IMR-90 (cell line): ENCODE measurements around the gene SRGAP3. TPM values are rescaled to one million over a fixed set of nuclear protein-coding genes. Genes with fewer than 3 reads are reported as not detected.

Source experiments
- ATAC-seq: fragments of 200-7000 bp; cut with Tn5 transposase; 2 replicates; pipeline ENCODE4 v1.9.1; 2020; ENCODE audit warnings: low read depth, mild to moderate bottlenecking, moderate library complexity
- BruUV-seq: library from RNA; stranded (reverse); fragments of 400-500 nt; replicated peaks from 2 replicates; lab custom pipeline; 2021; lab: Mats Ljungman, UMichigan
- CTCF ChIA-PET: fragments of 300-600 bp; formaldehyde crosslinking; extraction: SDS; loops from one replicate; lab custom pipeline; 2021; ENCODE audit warnings: antibody characterized with exemption; lab: Yijun Ruan, JAX
- POLR2A ChIA-PET: fragments of 300-600 bp; sonication (Branson Sonifier 250); formaldehyde crosslinking; loops from one replicate; lab custom pipeline; 2022; ENCODE audit warnings: antibody characterized with exemption; ENCODE audit not compliant: unreplicated experiment; lab: Charles Lee
- DNase-seq: peaks from one replicate; pipeline ENCODE4 v3.0.0; 2013
- H2AFZ ChIP-seq: replicated peaks from 2 replicates; pipeline ENCODE3; 2013; ENCODE audit warnings: low read length, mild to moderate bottlenecking; ENCODE audit not compliant: poor library complexity
- H2AK5ac ChIP-seq: 2 replicates; pipeline ENCODE4 v1.6.1; 2013; ENCODE audit warnings: low read depth, low read length, inconsistent platforms
- H2AK9ac ChIP-seq: replicated peaks from 2 replicates; pipeline ENCODE3; 2013; ENCODE audit warnings: mild to moderate bottlenecking, low read depth, low read length, moderate library complexity; ENCODE audit not compliant: poor library complexity
- H2BK120ac ChIP-seq: 2 replicates; pipeline ENCODE4 v1.6.1; 2013; ENCODE audit warnings: low read depth, low read length, inconsistent platforms
- H2BK15ac ChIP-seq: 3 replicates; pipeline ENCODE4 v1.6.1; 2013; ENCODE audit warnings: low read depth, low read length, inconsistent platforms
- H2BK20ac ChIP-seq: 2 replicates; pipeline ENCODE4 v1.6.1; 2013; ENCODE audit warnings: low read depth, mild to moderate bottlenecking, inconsistent platforms, low read length, moderate library complexity
- H2BK5ac ChIP-seq: 2 replicates; pipeline ENCODE4 v1.6.1; 2013; ENCODE audit warnings: mild to moderate bottlenecking, low read depth, low read length, inconsistent platforms; ENCODE audit not compliant: poor library complexity, severe bottlenecking
- H3K14ac ChIP-seq: replicated peaks from 2 replicates; pipeline ENCODE4 v1.6.1; 2013; ENCODE audit warnings: low read depth, low read length, inconsistent platforms
- H3K18ac ChIP-seq: 2 replicates; pipeline ENCODE4 v1.6.1; 2013; ENCODE audit warnings: low read depth, low read length, control low read depth
- H3K23ac ChIP-seq: 2 replicates; pipeline ENCODE4 v1.6.1; 2013; ENCODE audit warnings: low read depth, low read length, inconsistent platforms
- H3K27ac ChIP-seq: 2 replicates; pipeline ENCODE4 v1.5.1; 2013; ENCODE audit warnings: mild to moderate bottlenecking, control low read depth, low read length; ENCODE audit not compliant: insufficient read depth
- H3K27me3 ChIP-seq: 2 replicates; pipeline ENCODE4 v1.6.1; 2013; ENCODE audit warnings: low read length; ENCODE audit not compliant: control insufficient read depth, insufficient read depth
- H3K36me3 ChIP-seq: 2 replicates; pipeline ENCODE4 v1.6.1; 2013; ENCODE audit warnings: low read length, mixed read lengths; ENCODE audit not compliant: control insufficient read depth, insufficient read depth
- H3K4ac ChIP-seq: 2 replicates; pipeline ENCODE4 v1.6.1; 2013; ENCODE audit warnings: low read depth, low read length, inconsistent platforms
- H3K4me1 ChIP-seq: 2 replicates; pipeline ENCODE4 v1.6.1; 2013; ENCODE audit warnings: low read length, mixed read lengths; ENCODE audit not compliant: control insufficient read depth, insufficient read depth
- H3K4me2 ChIP-seq: 2 replicates; pipeline ENCODE4 v1.6.1; 2013; ENCODE audit warnings: low read depth, mild to moderate bottlenecking, control low read depth, low read length, moderate library complexity
- H3K4me3 ChIP-seq: 2 replicates; pipeline ENCODE4 v1.5.1; 2013; ENCODE audit warnings: low read depth, mild to moderate bottlenecking, control low read depth, low read length, moderate library complexity; ENCODE audit not compliant: insufficient read depth
- H3K56ac ChIP-seq: 2 replicates; pipeline ENCODE4 v1.6.1; 2013; ENCODE audit warnings: low read length, inconsistent platforms; ENCODE audit not compliant: insufficient read depth; ENCODE audit errors: extremely low read depth
- H3K79me1 ChIP-seq, 2 experiments: 2 replicates each; pipeline ENCODE4 v1.6.1; 2013; ENCODE audit warnings: low read length in 2 of 2, inconsistent platforms in 1 of 2, low read depth in 1 of 2
- H3K9ac ChIP-seq: 2 replicates; pipeline ENCODE4 v1.6.1; 2013; ENCODE audit warnings: low read depth, low read length, control low read depth
- H3K9me1 ChIP-seq: 2 replicates; pipeline ENCODE4 v1.6.1; 2013; ENCODE audit warnings: low read length, inconsistent platforms; ENCODE audit not compliant: insufficient read depth
- H3K9me3 ChIP-seq: 2 replicates; pipeline ENCODE4 v1.6.1; 2013; ENCODE audit warnings: low read length; ENCODE audit not compliant: control insufficient read depth, insufficient read depth
- H4K20me1 ChIP-seq: 2 replicates; pipeline ENCODE4 v1.6.1; 2013; ENCODE audit warnings: low read length, inconsistent platforms; ENCODE audit not compliant: insufficient read depth
- H4K5ac ChIP-seq: 2 replicates; pipeline ENCODE4 v1.6.1; 2013; ENCODE audit warnings: mild to moderate bottlenecking, low read depth, low read length, control low read depth
- H4K8ac ChIP-seq, 2 experiments: 2 replicates each; pipeline ENCODE4 v1.6.1; 2013; ENCODE audit warnings: low read depth in 2 of 2, low read length in 2 of 2, control low read depth in 1 of 2, inconsistent platforms in 1 of 2
- H4K91ac ChIP-seq: 2 replicates; pipeline ENCODE4 v1.6.1; 2013; ENCODE audit warnings: low read depth, low read length, inconsistent platforms; ENCODE audit not compliant: insufficient read depth
- BHLHE40 ChIP-seq: fragments of 150-350 bp; IDR thresholded peaks from 2 replicates; pipeline ENCODE4 v1.6.1; 2016; ENCODE audit warnings: mild to moderate bottlenecking, low read depth, low read length
- CEBPB ChIP-seq: IDR thresholded peaks from 2 replicates; pipeline ENCODE4 v1.6.1; 2012; ENCODE audit warnings: low read depth, low read length, improper control_type of control experiment
- CHD1 ChIP-seq: IDR thresholded peaks from 2 replicates; pipeline ENCODE4 v1.6.1; 2012; ENCODE audit warnings: low read depth, low read length, improper control_type of control experiment
- CTCF ChIP-seq: conservative IDR thresholded peaks from 2 replicates; pipeline ENCODE4 v1.5.1; 2012; ENCODE audit warnings: mild to moderate bottlenecking, low read depth, low read length, improper control_type of control experiment
- ELK1 ChIP-seq: fragments of 150-350 bp; IDR thresholded peaks from 2 replicates; pipeline ENCODE4 v1.6.1; 2016; ENCODE audit warnings: low read depth, mild to moderate bottlenecking, low read length, moderate library complexity, borderline replicate concordance
- FOS ChIP-seq: fragments of 150-350 bp; IDR thresholded peaks from 2 replicates; pipeline ENCODE4 v1.6.1; 2016; ENCODE audit warnings: low read depth, low read length
- MAFK ChIP-seq: IDR thresholded peaks from 2 replicates; pipeline ENCODE4 v1.6.1; 2012; ENCODE audit warnings: low read depth, low read length, improper control_type of control experiment
- MAZ ChIP-seq: IDR thresholded peaks from 2 replicates; pipeline ENCODE4 v1.6.1; 2012; ENCODE audit warnings: low read depth, mild to moderate bottlenecking, low read length, improper control_type of control experiment, moderate library complexity, borderline replicate concordance
- NFE2L2 ChIP-seq: fragments of 150-350 bp; IDR thresholded peaks from 2 replicates; pipeline ENCODE4 v1.6.1; 2016; ENCODE audit warnings: low read depth, mild to moderate bottlenecking, low read length
- POLR2A ChIP-seq: IDR thresholded peaks from 2 replicates; pipeline ENCODE4 v1.6.1; 2012; ENCODE audit warnings: mild to moderate bottlenecking, low read depth, low read length
- RAD21 ChIP-seq: IDR thresholded peaks from 2 replicates; pipeline ENCODE4 v1.6.1; 2012; ENCODE audit warnings: low read length, improper control_type of control experiment
- RFX5 ChIP-seq: IDR thresholded peaks from 2 replicates; pipeline ENCODE4 v1.8.0; 2012; ENCODE audit warnings: low read depth, mild to moderate bottlenecking, low read length, moderate library complexity
- SMC3 ChIP-seq: fragments of 150-350 bp; IDR thresholded peaks from 2 replicates; pipeline ENCODE4 v1.6.1; 2016; ENCODE audit warnings: low read depth, mild to moderate bottlenecking, antibody characterized with exemption, low read length, moderate library complexity
- USF2 ChIP-seq: fragments of 150-350 bp; IDR thresholded peaks from 2 replicates; pipeline ENCODE4 v1.6.1; 2017; ENCODE audit warnings: mild to moderate bottlenecking, antibody characterized with exemption, low read length, low read depth
- WGBS, 2 experiments: methylation state at CpG; one replicate each; pipeline versions ENCODE4 v1.1.5 to v1.1.7; 2013; ENCODE audit warnings: missing lambda C conversion rate in 2 of 2; ENCODE audit not compliant: insufficient read length in 1 of 2; ENCODE audit errors: extremely low coverage in 2 of 2; 5-methylcytosine and 5-hydroxymethylcytosine counted together
- dilution Hi-C: fragments of 300-500 bp; cut with HindIII; formaldehyde crosslinking; loops from one replicate; pipeline ENCODE4 v1.14.3; 2018; ENCODE audit warnings: low sequenced_read_pairs; ENCODE audit not compliant: unreplicated experiment
- in situ Hi-C: fragments of 300-500 bp; cut with MboI; formaldehyde crosslinking; loops from 3 replicates; pipeline ENCODE4 v1.14.3; 2019; ENCODE audit warnings: low sequenced_read_pairs, inconsistent platforms, mixed read lengths
- intact Hi-C: fragments of 100-400 bp; cut with micrococcal nuclease; formaldehyde crosslinking; loops from 2 replicates; pipeline ENCODE4 v1.10.0; 2022
- polyA plus RNA-seq, 3 experiments: library from polyadenylated mRNA; depleted of rRNA; stranded (reverse); fragments of >200 nt; gene quantifications; 2 replicates each; pipeline ENCODE4 v1.2.3, GENCODE V29; 2012; ENCODE audit warnings: low replicate concordance in 1 of 3
- total RNA-seq: library from RNA; depleted of rRNA; stranded (reverse); fragments of >200 nt; gene quantifications from 2 replicates; pipeline ENCODE4 v1.2.3, GENCODE V29; 2012

SRGAP3 gene
- total and polyA plus RNA-seq, 2 of the 4 experiments (the other 2 are of a cell fraction), result 0.68 to 1.4 TPM

- POLR2A ChIA-PET, result no interaction called here
- Histone ChIP-seq H2AK5ac (no peak overlapping the region), H2BK20ac (no peak overlapping the region), H3K4ac (no peak overlapping the region), H4K8ac (no peak overlapping the region), H2AFZ (no peak overlapping the region), H3K4me1 (no peaks in the 10 kb centered on the region), H3K4me3 (no peak overlapping the region), H4K91ac (no peak overlapping the region), H2BK5ac (no peak overlapping the region), H3K23ac (no peak overlapping the region), H3K4me2 (no peak overlapping the region), H2AK9ac (no peak overlapping the region), H3K18ac (no peak overlapping the region), H4K20me1 (no peaks in the 10 kb centered on the region), H2BK120ac (no peak overlapping the region), H3K9ac (no peak overlapping the region), H4K5ac (no peak overlapping the region), H3K27ac (no peak overlapping the region), H3K14ac (no peak overlapping the region), H3K56ac (no peak overlapping the region), H3K27me3 (no peaks in the 10 kb centered on the region), H3K79me1 (no peaks in the 10 kb centered on the region), H2BK15ac (no peak overlapping the region), H3K9me3 (no peaks in the 10 kb centered on the region), H3K9me1 (no peaks in the 10 kb centered on the region), H3K36me3 (no peaks in the 10 kb centered on the region)
- CTCF ChIA-PET, result interaction anchor here (0.7 kb wide), 1 partner anchor 108 kb away, joined by 3 read pairs; no protein-coding TSS in a partner anchor
- dilution Hi-C loops (no loop called here), in situ Hi-C loops (no loop called here), intact Hi-C loops (no loop called here)
- no TSS peak for BruUV-seq
- TF ChIP-seq CTCF, result no peak
- TF ChIP-seq RFX5, result no peak
- TF ChIP-seq BHLHE40, result no peak
- TF ChIP-seq RAD21, result no peak
- no peak for TF ChIP-seq MAZ
- no peak for TF ChIP-seq MAFK
- no peak for TF ChIP-seq NFE2L2
- TF ChIP-seq ELK1, result no peak
- no peak for TF ChIP-seq SMC3
- TF ChIP-seq USF2, result no peak
- no peak for TF ChIP-seq CHD1
- TF ChIP-seq CEBPB, result no peak
- TF ChIP-seq FOS, result no peak
- no peak for TF ChIP-seq POLR2A
- ATAC-seq (no peak), DNase-seq (no peak)
- WGBS, 2 experiments, result no CpG with 5 or more reads among the region's 3 CpGs
Measured at GRCh38 chr3:9293076-9293475, 43.6 kb upstream of the SRGAP3 start.
